Measurements from ENCODE around the gene RALGAPA1.

- TF ChIP-seq CTCF (conservative IDR thresholded peaks at IDR 0.05 in 1 of 2, IDR thresholded peaks at IDR 0.05 in 1 of 2; ENCODE audit: low read depth in 1 of 2, low read length in 2 of 2) (no peak), EZH2 (IDR thresholded peaks at IDR 0.05; ENCODE audit: low read length, missing control alignments) (no peak)
Measured at GRCh38 chr14:35826952-35827416, 17.9 kb upstream of the RALGAPA1 start.

All from fibroblast of lung (primary cell).